Cardiac muscle cell (in vitro differentiated cells and primary cell): Measurements from ENCODE around the gene ZNF764. TPM values are rescaled to one million over a fixed set of nuclear protein-coding genes. Genes with fewer than 3 reads are reported as not detected.

Experiments
- DNase-seq, 2 donors: peaks; one replicate each; pipeline versions ENCODE4 v3.0.0 to v3.0.0-alpha.2; 2010 to 2017; ENCODE audit warnings: low read depth in 1 of 2, low spot score in 1 of 2
- H3K27ac ChIP-seq: fragments of 200-600 bp; sonication (generic); 2 replicates; pipeline ENCODE4 v1.5.1; 2016
- H3K27me3 ChIP-seq: fragments of 200-600 bp; sonication (generic); 2 replicates; pipeline ENCODE4 v1.6.0; 2016; ENCODE audit warnings: control low read depth
- H3K36me3 ChIP-seq: fragments of 200-600 bp; sonication (generic); 2 replicates; pipeline ENCODE4 v1.5.1; 2016; ENCODE audit warnings: control low read depth
- H3K4me1 ChIP-seq: fragments of 200-600 bp; sonication (generic); 2 replicates; pipeline ENCODE4 v1.8.1; 2017; ENCODE audit warnings: low read depth, mild to moderate bottlenecking, mixed run types
- H3K4me3 ChIP-seq: fragments of 200-600 bp; sonication (generic); 2 replicates; pipeline ENCODE4 v1.5.1; 2016; ENCODE audit warnings: mild to moderate bottlenecking
- H3K9me3 ChIP-seq: fragments of 200-600 bp; sonication (generic); 2 replicates; pipeline ENCODE4 v1.5.1; 2017; ENCODE audit warnings: low read depth, mild to moderate bottlenecking, control low read depth
- CTCF ChIP-seq: IDR thresholded peaks from 2 replicates; pipeline ENCODE4 v1.5.1; 2012; ENCODE audit warnings: low read depth, mild to moderate bottlenecking, low read length
- polyA plus RNA-seq: library from polyadenylated mRNA; unstranded; fragments of >200 nt; fragmentation: Nextera tagmentation; extraction: Ambion mirVana; gene quantifications from 2 replicates; pipeline ENCODE4 v1.2.1, GENCODE V29; 2016
- total RNA-seq: library from RNA; depleted of rRNA; stranded (reverse); fragments of >200 nt; gene quantifications from 2 replicates; pipeline ENCODE4 v1.2.3, GENCODE V29; 2016

Gene ZNF764
- total and polyA plus RNA-seq, 2 experiments from 2014 or later = 12.0 to 34.7 TPM

GRCh38 chr16:30562021-30562420 lies 3.8 kb upstream of the ZNF764 start:
- no peak overlapping the region for H3K4me3 ChIP-seq
- no peaks in the 10 kb centered on the region for H3K36me3 ChIP-seq
- no peak for DNase-seq
- H3K9me3 ChIP-seq = no peaks in the 10 kb centered on the region
- H3K4me1 ChIP-seq = peaks cover 4% of the 10 kb centered on the region
- H3K27me3 ChIP-seq = no peaks in the 10 kb centered on the region
- no peak overlapping the region for H3K27ac ChIP-seq
- TF ChIP-seq CTCF = no peak

- no peaks in the 10 kb centered on the region for H3K9me3 ChIP-seq
- H3K27ac ChIP-seq = no peak overlapping the region
- TF ChIP-seq CTCF = no peak
- no peak overlapping the region for H3K4me3 ChIP-seq
- no peaks in the 10 kb centered on the region for H3K27me3 ChIP-seq
- H3K36me3 ChIP-seq = no peaks in the 10 kb centered on the region
- no peak for DNase-seq
- H3K4me1 ChIP-seq = peaks cover 7% of the 10 kb centered on the region
Measured at GRCh38 chr16:30561089-30561816, 3.1 kb upstream of the ZNF764 start.

- no peak for DNase-seq
- no peak for TF ChIP-seq CTCF
Measured at GRCh38 chr16:30559690-30560089, 1.5 kb upstream of the ZNF764 start.

GRCh38 chr16:30558789-30559377 lies 709 bp upstream of the ZNF764 start:
- TF ChIP-seq CTCF = no peak
- H3K27me3 ChIP-seq = no peaks in the 10 kb centered on the region
- DNase-seq = no peak
- H3K27ac ChIP-seq = peak overlapping the region; percentile 94
- no peaks in the 10 kb centered on the region for H3K9me3 ChIP-seq
- peaks cover 11% of the 10 kb centered on the region for H3K36me3 ChIP-seq
- no peak overlapping the region for H3K4me3 ChIP-seq
- H3K4me1 ChIP-seq = peaks cover 10% of the 10 kb centered on the region

More at GRCh38 chr16:30559690-30560089, 1.5 kb upstream of the ZNF764 start:
- Histone ChIP-seq H3K4me3 (no peak overlapping the region), H3K36me3 (peaks cover 8% of the 10 kb centered on the region), H3K27me3 (no peaks in the 10 kb centered on the region), H3K4me1 (peaks cover 10% of the 10 kb centered on the region), H3K9me3 (no peaks in the 10 kb centered on the region), H3K27ac (peak overlapping the region; percentile 94)

GRCh38 chr16:30557707-30557956 lies 542 bp downstream of the ZNF764 start:
- H3K4me3 ChIP-seq = peak overlapping the region; percentile 47
- H3K9me3 ChIP-seq = no peaks in the 10 kb centered on the region
- no peak for TF ChIP-seq CTCF
- H3K36me3 ChIP-seq = peaks cover 11% of the 10 kb centered on the region
- H3K27me3 ChIP-seq = no peaks in the 10 kb centered on the region
- peak in 1 of 2 donors; percentile 8 for DNase-seq
- peak overlapping the region; percentile 94 for H3K27ac ChIP-seq
- H3K4me1 ChIP-seq = peaks cover 17% of the 10 kb centered on the region
